K562 (cell line): ENCODE measurements around the gene DMWD. TPM values are rescaled to one million over a fixed set of nuclear protein-coding genes. Genes with fewer than 3 reads are reported as not detected.

ENCODE experiments used
- CCNT2 ChIP-seq: IDR thresholded peaks from 2 replicates; pipeline ENCODE4 v1.6.1; 2011; ENCODE audit warnings: borderline replicate concordance, low read depth, mild to moderate bottlenecking, moderate library complexity, mixed read lengths, low read length; ENCODE audit not compliant: insufficient read length; ENCODE audit errors: extremely low read depth
- CLOCK ChIP-seq: fragments of 250-450 bp; sonication (Bioruptor Pico); IDR thresholded peaks from 2 replicates; pipeline ENCODE4 v1.4.0; 2020; ENCODE audit warnings: mild to moderate bottlenecking, moderate library complexity, borderline replicate concordance
- GTF2E2 ChIP-seq: fragments of 200-800 bp; sonication (Bioruptor generic); IDR thresholded peaks from 2 replicates; pipeline ENCODE4 v1.6.1; 2016; ENCODE audit warnings: missing genetic modification characterization, missing compliant biosample characterization
- HOXB6 ChIP-seq: fragments of 250-450 bp; sonication (Bioruptor Pico); IDR thresholded peaks from 2 replicates; pipeline ENCODE4 v1.5.1; 2022; ENCODE audit warnings: mild to moderate bottlenecking, borderline replicate concordance
- MBD2 ChIP-seq: sonication (generic); IDR thresholded peaks from 2 replicates; pipeline ENCODE4 v1.6.1; 2016; ENCODE audit warnings: low read depth, borderline replicate concordance
- MITF ChIP-seq: IDR thresholded peaks from 2 replicates; pipeline ENCODE4 v1.6.1; 2014; ENCODE audit warnings: antibody characterized with exemption
- NRF1 ChIP-seq, 2 experiments: fragments of 450-650 bp; IDR thresholded peaks in 1 of 2; conservative IDR thresholded peaks in 1 of 2; 2 replicates each; pipeline ENCODE4 v1.6.1; 2014; ENCODE audit warnings: mild to moderate bottlenecking in 2 of 2
- PBX2 ChIP-seq, 2 experiments: IDR thresholded peaks in 1 of 2; conservative IDR thresholded peaks in 1 of 2; 2 replicates each; pipeline ENCODE4 v1.6.1; 2016; ENCODE audit warnings: low read depth in 2 of 2, mild to moderate bottlenecking in 1 of 2, missing compliant biosample characterization in 1 of 2, missing genetic modification characterization in 1 of 2, moderate library complexity in 1 of 2
- TAF1 ChIP-seq: IDR thresholded peaks from 2 replicates; pipeline ENCODE4 v1.6.1; 2011; ENCODE audit warnings: mild to moderate bottlenecking, low read length, moderate library complexity; ENCODE audit not compliant: insufficient read depth, control insufficient read depth, severe bottlenecking; ENCODE audit errors: extremely low read depth
- THAP12 ChIP-seq: fragments of 250-450 bp; sonication (Bioruptor Pico); IDR thresholded peaks from 2 replicates; pipeline ENCODE4 v1.9.0; 2021; ENCODE audit warnings: mild to moderate bottlenecking, inconsistent platforms
- VEZF1 ChIP-seq: fragments of 200-800 bp; sonication (Bioruptor generic); IDR thresholded peaks from 2 replicates; pipeline ENCODE4 v1.6.1; 2017; ENCODE audit warnings: missing genetic modification characterization, missing compliant biosample characterization
- ZNF668 ChIP-seq: fragments of 250-450 bp; sonication (Bioruptor Pico); IDR thresholded peaks from 2 replicates; pipeline ENCODE4 v1.8.0; 2022; ENCODE audit warnings: mild to moderate bottlenecking, inconsistent platforms
- polyA plus RNA-seq, 8 experiments: library from polyadenylated mRNA; depleted of rRNA in 4 of 8; stranded (reverse) in 5 of 8; unstranded in 3 of 8; fragments of >200 nt; fragmentation: Nextera tagmentation in 2 of 8; fragmentation: Illumina TruSeq in 1 of 8; extraction: Ambion mirVana in 2 of 8; extraction: Trizol in 1 of 8; gene quantifications; 2 replicates each; pipeline versions ENCODE4 v1.2.1 to v1.2.3, GENCODE V29; 2011 to 2014; ENCODE audit warnings: inconsistent platforms in 1 of 8, missing spikeins in 1 of 8
- total RNA-seq, 7 experiments: library from RNA; depleted of rRNA in 6 of 7; stranded (reverse); fragments of >200 nt in 6 of 7; fragmentation: Illumina TruSeq in 2 of 7; extraction: Trizol in 2 of 7; gene quantifications; 2 replicates each; pipeline versions ENCODE4 v1.2.1 to v1.2.3, GENCODE V29; 2011 to 2021; ENCODE audit warnings: low replicate concordance in 1 of 7

DMWD gene
- total and polyA plus RNA-seq, 9 of the 15 experiments (the other 6 are each of a cell fraction or from before 2014, with no cell fraction given), result 4.7 to 54.6 (median 19.0) TPM

GRCh38 chr19:45792470-45793177 is at the start of gene DMWD (continued):
- no peak for TF ChIP-seq MITF
- TF ChIP-seq PBX2 (CRISPR knock-in tag; IDR thresholded peaks at IDR 0.05; ENCODE audit: low read depth), result peak; percentile 86
- TF ChIP-seq PBX2 (tag; conservative IDR thresholded peaks at IDR 0.05; ENCODE audit: low read depth), result peak; percentile 91
- TF ChIP-seq CLOCK (CRISPR knock-in tag), result no peak
- no peak for TF ChIP-seq HOXB6 (CRISPR knock-in tag)
- TF ChIP-seq ZNF668 (CRISPR knock-in tag), result no peak
- peak; percentile 72; the same call in 1 of the 2 replicates for TF ChIP-seq MBD2
- TF ChIP-seq CCNT2, result peak; percentile 83
- TF ChIP-seq NRF1 (conservative IDR thresholded peaks at IDR 0.05 in 1 of 2, IDR thresholded peaks at IDR 0.05 in 1 of 2), result peak; percentile 60 to 70
- peak; percentile 79 for TF ChIP-seq TAF1
- peak; percentile 96 for TF ChIP-seq VEZF1 (CRISPR knock-in tag)
- TF ChIP-seq THAP12, result peak; percentile 69
- TF ChIP-seq GTF2E2 (tag), result peak; percentile 23; the same call in 1 of the 2 replicates
